Testis (tissue), 3 donors: ENCODE measurements around the gene CA5A. TPM values are rescaled to one million over a fixed set of nuclear protein-coding genes. Genes with fewer than 3 reads are reported as not detected.

Source experiments
- DNase-seq: peaks from one replicate; pipeline ENCODE4 v3.0.0-alpha.2; 2019
- H3K27ac ChIP-seq, 2 donors: fragments of 200-600 bp; sonication (generic); one replicate each; pipeline ENCODE4 v1.5.1; 2019
- H3K27me3 ChIP-seq: fragments of 200-600 bp; sonication (generic); one replicate; pipeline ENCODE4 v1.5.1; 2019
- H3K36me3 ChIP-seq: fragments of 200-600 bp; sonication (generic); one replicate; pipeline ENCODE4 v1.5.1; 2017; ENCODE audit warnings: low read depth; ENCODE audit errors: missing control alignments
- H3K4me1 ChIP-seq: fragments of 200-600 bp; sonication (generic); one replicate; pipeline ENCODE4 v1.5.1; 2019
- H3K4me3 ChIP-seq, 2 donors: fragments of 200-600 bp; sonication (generic); one replicate each; pipeline ENCODE4 v1.5.1; 2017 to 2019
- H3K9me3 ChIP-seq: fragments of 200-600 bp; sonication (generic); one replicate; pipeline ENCODE4 v1.5.1; 2017
- POLR2A ChIP-seq: fragments of 450-650 bp; IDR thresholded peaks from one replicate; pipeline ENCODE4 v1.6.1; 2017; ENCODE audit warnings: antibody characterized with exemption, mild to moderate bottlenecking, moderate library complexity
- WGBS, 2 donors: methylation state at CpG; one replicate each; pipeline ENCODE4 v1.1.5; 2018; 5-methylcytosine and 5-hydroxymethylcytosine counted together
- intact Hi-C: fragments of 100-400 bp; cut with DNase I; formaldehyde crosslinking; loops from one replicate; pipeline ENCODE4 v1.15.1; 2023; ENCODE audit warnings: low total_unique reads
- polyA plus RNA-seq: library from polyadenylated mRNA; stranded (reverse); fragments of 350-450 nt; fragmentation: Illumina TruSeq; extraction: RNeasy Lipid Tissue Mini Kit (QIAGEN cat#74804); gene quantifications from one replicate; pipeline ENCODE4 v1.2.3, GENCODE V29; 2014; ENCODE audit warnings: low read depth, low replicate concordance; ENCODE audit not compliant: insufficient read depth
- total RNA-seq, 2 donors: library from RNA; depleted of rRNA; stranded (reverse); fragments of >200 nt; gene quantifications; one replicate each; pipeline ENCODE4 v1.2.3, GENCODE V29; 2016
- TF ChIP-seq, protein P1 (sequence below), 3 experiments: fragments of 450-650 bp in 2 of 3; fragments of 200-600 bp in 1 of 3; sonication (generic) in 1 of 3; IDR thresholded peaks; one replicate each; pipeline ENCODE4 v1.5.1; 2016 to 2019; ENCODE audit warnings: antibody characterized with exemption in 3 of 3, mild to moderate bottlenecking in 2 of 3, moderate library complexity in 1 of 3

CA5A gene
- total and polyA plus RNA-seq, 3 donors from 2014 or later = not detected

GRCh38 chr16:87952751-87953150 is 16.4 kb upstream of the CA5A start:
- Histone ChIP-seq H3K4me1 (peaks cover 18% of the 10 kb centered on the region), H3K4me3 (no peak overlapping the region), H3K36me3 (no peaks in the 10 kb centered on the region), H3K9me3 (no peaks in the 10 kb centered on the region), H3K27me3 (no peaks in the 10 kb centered on the region), H3K27ac (peak overlapping the region; percentile 93 to 98)
- intact Hi-C loops = no loop called here
- TF ChIP-seq, protein P1, sequence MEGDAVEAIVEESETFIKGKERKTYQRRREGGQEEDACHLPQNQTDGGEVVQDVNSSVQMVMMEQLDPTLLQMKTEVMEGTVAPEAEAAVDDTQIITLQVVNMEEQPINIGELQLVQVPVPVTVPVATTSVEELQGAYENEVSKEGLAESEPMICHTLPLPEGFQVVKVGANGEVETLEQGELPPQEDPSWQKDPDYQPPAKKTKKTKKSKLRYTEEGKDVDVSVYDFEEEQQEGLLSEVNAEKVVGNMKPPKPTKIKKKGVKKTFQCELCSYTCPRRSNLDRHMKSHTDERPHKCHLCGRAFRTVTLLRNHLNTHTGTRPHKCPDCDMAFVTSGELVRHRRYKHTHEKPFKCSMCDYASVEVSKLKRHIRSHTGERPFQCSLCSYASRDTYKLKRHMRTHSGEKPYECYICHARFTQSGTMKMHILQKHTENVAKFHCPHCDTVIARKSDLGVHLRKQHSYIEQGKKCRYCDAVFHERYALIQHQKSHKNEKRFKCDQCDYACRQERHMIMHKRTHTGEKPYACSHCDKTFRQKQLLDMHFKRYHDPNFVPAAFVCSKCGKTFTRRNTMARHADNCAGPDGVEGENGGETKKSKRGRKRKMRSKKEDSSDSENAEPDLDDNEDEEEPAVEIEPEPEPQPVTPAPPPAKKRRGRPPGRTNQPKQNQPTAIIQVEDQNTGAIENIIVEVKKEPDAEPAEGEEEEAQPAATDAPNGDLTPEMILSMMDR (IDR thresholded peaks at IDR 0.05) = no peak
- TF ChIP-seq POLR2A = no peak
- no peak for DNase-seq
- 62 to 75% methylated on average over 16 of the region's 16 CpGs for WGBS, 2 donors

DNA sequence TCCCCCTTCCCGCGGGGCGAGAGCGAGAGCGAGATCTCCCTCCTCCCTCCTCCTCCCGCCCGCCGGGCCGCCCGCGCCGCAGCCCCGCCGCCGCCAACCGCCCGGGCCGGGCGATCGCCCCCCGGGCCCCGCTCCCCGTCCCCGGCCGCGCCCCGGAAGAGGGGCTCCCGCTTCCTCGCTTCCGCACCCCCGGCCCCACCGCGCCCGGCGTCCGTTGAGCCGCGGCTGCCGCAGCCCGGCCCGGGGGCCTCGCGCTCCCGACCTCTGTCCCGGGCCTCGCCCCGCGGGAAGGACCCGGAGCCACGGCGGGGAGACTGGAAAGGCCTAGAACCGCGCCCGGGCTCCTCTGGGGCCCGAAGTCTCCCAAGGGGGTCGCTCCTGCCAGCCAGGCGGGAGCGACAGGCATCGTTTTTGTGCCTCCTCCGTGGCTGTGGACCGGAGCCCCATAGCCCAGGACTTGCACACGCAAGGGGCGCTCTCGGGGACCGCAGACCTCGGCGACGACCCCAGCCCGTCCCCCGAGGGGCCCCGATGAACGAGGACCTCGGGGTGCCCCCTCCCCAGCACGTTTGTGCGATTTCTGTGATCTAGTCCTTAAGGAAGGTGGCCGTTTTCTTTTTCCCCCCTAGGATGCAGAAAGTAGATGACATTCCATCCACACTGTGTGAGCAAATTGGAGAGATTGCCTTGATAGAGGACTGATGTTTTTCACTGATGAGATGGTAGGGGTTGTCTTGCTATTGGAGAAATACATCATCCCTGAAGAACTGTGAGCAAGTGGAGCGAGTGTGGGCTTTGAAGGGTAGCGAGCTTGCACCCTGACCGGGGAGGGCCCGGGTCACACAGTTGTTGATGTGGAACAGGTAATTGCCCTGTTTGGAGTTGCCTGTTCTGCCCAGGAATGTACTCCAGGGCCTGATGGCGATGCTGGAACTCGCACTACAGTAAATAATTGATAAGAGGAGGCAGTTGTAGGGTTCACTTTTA is 15.5 kb upstream of the CA5A start:
- H3K9me3 ChIP-seq = no peaks in the 10 kb centered on the region
- TF ChIP-seq, protein P1 (IDR thresholded peaks at IDR 0.05) = no peak
- TF ChIP-seq POLR2A = no peak
- H3K4me1 ChIP-seq = peaks cover 18% of the 10 kb centered on the region
- DNase-seq = no peak
- H3K27me3 ChIP-seq = no peaks in the 10 kb centered on the region
- intact Hi-C loops = no loop called here
- peak overlapping the region; percentile 93 to 98 for H3K27ac ChIP-seq
- no peaks in the 10 kb centered on the region for H3K36me3 ChIP-seq
- WGBS, 2 donors = 1 to 11% methylated on average over 7 to 79 of the region's 82 CpGs
- peak overlapping the region; percentile 83 to 90 for H3K4me3 ChIP-seq

GRCh38 chr16:87950765-87951551 is 14.6 kb upstream of the CA5A start, which contains the start of gene BANP:
BANP (plus strand) TSS chr16:87951434; CDS start chr16:87975116, 23,682 bp downstream.
- Histone ChIP-seq H3K36me3 (no peaks in the 10 kb centered on the region), H3K27ac (peak within 1 kb of the TSS; percentile 93 to 98), H3K4me1 (peaks cover 18% of the 10 kb centered on the region), H3K4me3 (peak within 1 kb of the TSS; percentile 83 to 90), H3K27me3 (no peaks in the 10 kb centered on the region), H3K9me3 (no peaks in the 10 kb centered on the region)
- WGBS, 2 donors = 0 to 4% methylated on average over 5 to 73 of the region's 73 CpGs
- peak; percentile 99 for DNase-seq
- TF ChIP-seq POLR2A = peak; percentile 42
- TF ChIP-seq, protein P1 (IDR thresholded peaks at IDR 0.05) = peak in 2 of 3 experiments; percentile 54
- intact Hi-C loops = no loop called here

GRCh38 chr16:87949071-87949744 is 12.9 kb upstream of the CA5A start:
- no peak for DNase-seq
- H3K27ac ChIP-seq = no peak overlapping the region
- no peak for TF ChIP-seq POLR2A
- TF ChIP-seq, protein P1 (IDR thresholded peaks at IDR 0.05) = no peak
- H3K4me3 ChIP-seq = peak overlapping the region in 1 of 2 donors; percentile 83
- intact Hi-C loops = no loop called here
- H3K36me3 ChIP-seq = no peaks in the 10 kb centered on the region
- no peaks in the 10 kb centered on the region for H3K9me3 ChIP-seq
- H3K4me1 ChIP-seq = peaks cover 9% of the 10 kb centered on the region
- 71 to 82% methylated on average over 16 of the region's 16 CpGs for WGBS, 2 donors
- no peaks in the 10 kb centered on the region for H3K27me3 ChIP-seq
